Fibroblast of pulmonary artery (primary cell): ENCODE data around the gene KAT6B.

Experiments used
- DNase-seq: peaks from one replicate; pipeline ENCODE4 v3.0.0-alpha.2; 2010; ENCODE audit warnings: low read depth
- H3K4me3 ChIP-seq: replicated peaks from 2 replicates; pipeline ENCODE4 v1.5.1; 2011; ENCODE audit warnings: low read depth, mild to moderate bottlenecking, control low read depth, low read length, moderate library complexity
- CTCF ChIP-seq: IDR thresholded peaks from 2 replicates; pipeline ENCODE4 v1.5.1; 2011; ENCODE audit warnings: mild to moderate bottlenecking, control low read depth, low read length, inconsistent platforms; ENCODE audit errors: missing control alignments

The KAT6B gene

DNA sequence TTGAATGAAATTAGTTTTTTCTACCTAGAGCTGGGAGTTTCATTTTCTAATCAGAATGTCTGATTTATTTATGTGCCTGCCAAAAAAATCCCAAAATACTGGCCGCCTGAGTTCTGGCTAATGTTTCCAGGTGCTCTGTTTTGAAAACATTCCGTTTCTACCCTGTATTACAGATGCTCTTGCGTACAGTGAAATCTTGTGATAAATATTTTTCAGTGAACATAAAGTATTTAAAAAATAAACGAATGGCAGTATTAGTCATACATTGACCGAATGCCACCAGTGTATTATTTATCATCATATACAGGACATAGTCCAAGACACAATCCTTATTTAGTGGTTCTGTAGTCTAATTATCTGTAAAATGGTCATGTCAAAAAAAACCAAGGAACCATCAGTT is 102.8 kb downstream of the KAT6B start:
- no peak overlapping the region for H3K4me3 ChIP-seq
- no peak for TF ChIP-seq CTCF
- DNase-seq, result peak; percentile 82

- TF ChIP-seq CTCF, result no peak
- H3K4me3 ChIP-seq, result no peak overlapping the region
- no peak for DNase-seq
These were observed 104.6 kb downstream of the KAT6B start for GRCh38 chr10:74930965-74931364.

- no peak overlapping the region for H3K4me3 ChIP-seq
- DNase-seq, result no peak
- no peak for TF ChIP-seq CTCF
These were observed 106.2 kb downstream of the KAT6B start for GRCh38 chr10:74932648-74933047.

GRCh38 chr10:74934100-74934812 is 107.9 kb downstream of the KAT6B start:
- TF ChIP-seq CTCF, result no peak
- H3K4me3 ChIP-seq, result no peak overlapping the region
- DNase-seq, result no peak

DNA sequence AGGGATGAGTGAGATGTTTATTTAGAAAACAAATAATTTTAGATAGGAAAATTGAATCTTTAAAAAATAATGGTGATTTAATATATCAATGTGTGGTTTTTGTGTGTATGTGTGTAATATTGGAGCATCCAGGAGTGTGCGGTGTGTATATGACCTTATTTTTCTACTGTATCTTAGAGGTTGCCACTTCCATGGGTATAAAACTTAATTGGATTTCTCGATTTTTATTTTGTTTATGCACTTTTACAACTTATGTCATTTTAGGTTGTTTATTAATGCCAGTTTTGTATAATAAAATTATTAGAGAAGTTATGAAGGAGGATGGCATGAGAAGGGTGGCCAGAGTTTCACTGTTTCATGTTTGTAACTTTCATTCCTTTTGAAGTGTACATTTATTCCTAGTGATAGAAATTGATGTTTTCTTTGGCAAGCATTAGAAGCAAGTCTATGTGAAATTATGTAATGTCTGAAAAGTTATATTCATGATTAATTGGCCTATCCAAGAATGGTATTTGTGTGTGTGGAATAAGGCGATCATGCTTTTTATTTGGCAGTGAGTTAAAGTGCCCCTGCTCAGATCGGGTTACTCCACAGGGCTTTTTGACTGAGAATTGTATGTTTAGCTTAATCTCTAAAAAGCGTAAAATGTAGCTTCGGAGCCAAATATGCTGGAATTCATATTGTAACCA is 110.3 kb downstream of the KAT6B start:
- H3K4me3 ChIP-seq, result no peak overlapping the region
- no peak for TF ChIP-seq CTCF
- DNase-seq, result peak; percentile 73

DNA sequence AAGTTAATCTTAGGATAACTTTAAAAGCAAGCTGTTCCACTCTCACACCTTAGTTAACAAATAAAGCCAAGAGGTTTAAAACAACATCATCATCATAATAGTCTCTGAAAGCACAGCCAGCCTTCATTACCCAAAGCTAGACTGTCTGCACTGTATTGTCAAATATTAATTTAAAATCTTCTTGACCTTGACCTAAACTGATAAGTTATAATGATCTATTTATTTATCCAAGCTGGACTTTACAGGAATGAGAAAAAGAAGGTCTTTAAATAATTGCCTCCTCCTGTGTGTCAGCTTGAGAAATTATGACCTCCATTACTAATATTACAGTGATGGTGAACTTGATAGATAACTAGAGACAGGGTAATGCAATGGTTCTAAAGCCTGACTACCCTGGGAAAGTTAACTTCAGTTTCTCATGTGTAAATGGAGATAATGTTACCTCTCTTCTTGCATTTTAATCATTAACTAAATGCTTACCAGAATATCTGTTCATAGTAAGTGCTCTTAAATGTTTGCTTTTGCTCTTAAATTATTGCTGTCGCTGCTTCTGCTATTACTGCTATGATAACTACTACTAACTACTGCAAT is 111.0 kb downstream of the KAT6B start:
- no peak for DNase-seq
- H3K4me3 ChIP-seq, result no peak overlapping the region
- no peak for TF ChIP-seq CTCF

DNA sequence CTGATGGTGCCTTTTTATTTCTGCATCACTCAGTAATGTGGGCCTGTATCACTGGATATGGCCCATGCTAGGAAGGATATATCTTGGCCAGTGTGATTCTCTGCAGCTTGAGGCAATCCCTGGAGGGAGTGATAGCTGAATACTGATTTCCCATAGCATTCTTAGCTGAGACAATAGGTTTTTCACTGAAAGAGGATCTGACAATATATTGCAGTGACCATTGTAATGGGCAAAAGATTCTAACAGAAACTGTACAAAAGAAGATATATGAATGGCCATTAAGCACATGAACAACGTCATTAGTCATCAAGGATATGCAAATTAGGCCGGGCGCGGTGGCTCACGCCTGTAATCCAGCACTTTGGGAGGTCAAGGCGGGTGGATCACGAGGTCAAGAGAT is 117.8 kb downstream of the KAT6B start:
- DNase-seq, result no peak
- no peak for TF ChIP-seq CTCF
- H3K4me3 ChIP-seq, result no peak overlapping the region
